IMR-90 (cell line): ENCODE results near the gene TRMT10C. TPM values are rescaled to one million over a fixed set of nuclear protein-coding genes. Genes with fewer than 3 reads are reported as not detected.

Experiments used
- ATAC-seq: fragments of 200-7000 bp; cut with Tn5 transposase; 2 replicates; pipeline ENCODE4 v1.9.1; 2020; ENCODE audit warnings: low read depth, mild to moderate bottlenecking, moderate library complexity
- BruUV-seq: library from RNA; stranded (reverse); fragments of 400-500 nt; replicated peaks from 2 replicates; lab custom pipeline; 2021; lab: Mats Ljungman, UMichigan
- CTCF ChIA-PET: fragments of 300-600 bp; formaldehyde crosslinking; extraction: SDS; loops from one replicate; lab custom pipeline; 2021; ENCODE audit warnings: antibody characterized with exemption; lab: Yijun Ruan, JAX
- POLR2A ChIA-PET: fragments of 300-600 bp; sonication (Branson Sonifier 250); formaldehyde crosslinking; loops from one replicate; lab custom pipeline; 2022; ENCODE audit warnings: antibody characterized with exemption; ENCODE audit not compliant: unreplicated experiment; lab: Charles Lee
- DNase-seq: peaks from one replicate; pipeline ENCODE4 v3.0.0; 2013
- H2AFZ ChIP-seq: replicated peaks from 2 replicates; pipeline ENCODE3; 2013; ENCODE audit warnings: low read length, mild to moderate bottlenecking; ENCODE audit not compliant: poor library complexity
- H2AK5ac ChIP-seq: 2 replicates; pipeline ENCODE4 v1.6.1; 2013; ENCODE audit warnings: low read depth, low read length, inconsistent platforms
- H2AK9ac ChIP-seq: replicated peaks from 2 replicates; pipeline ENCODE3; 2013; ENCODE audit warnings: mild to moderate bottlenecking, low read depth, low read length, moderate library complexity; ENCODE audit not compliant: poor library complexity
- H2BK120ac ChIP-seq: 2 replicates; pipeline ENCODE4 v1.6.1; 2013; ENCODE audit warnings: low read depth, low read length, inconsistent platforms
- H2BK15ac ChIP-seq: 3 replicates; pipeline ENCODE4 v1.6.1; 2013; ENCODE audit warnings: low read depth, low read length, inconsistent platforms
- H2BK20ac ChIP-seq: 2 replicates; pipeline ENCODE4 v1.6.1; 2013; ENCODE audit warnings: low read depth, mild to moderate bottlenecking, inconsistent platforms, low read length, moderate library complexity
- H2BK5ac ChIP-seq: 2 replicates; pipeline ENCODE4 v1.6.1; 2013; ENCODE audit warnings: mild to moderate bottlenecking, low read depth, low read length, inconsistent platforms; ENCODE audit not compliant: poor library complexity, severe bottlenecking
- H3K14ac ChIP-seq: replicated peaks from 2 replicates; pipeline ENCODE4 v1.6.1; 2013; ENCODE audit warnings: low read depth, low read length, inconsistent platforms
- H3K18ac ChIP-seq: 2 replicates; pipeline ENCODE4 v1.6.1; 2013; ENCODE audit warnings: low read depth, low read length, control low read depth
- H3K23ac ChIP-seq: 2 replicates; pipeline ENCODE4 v1.6.1; 2013; ENCODE audit warnings: low read depth, low read length, inconsistent platforms
- H3K27ac ChIP-seq: 2 replicates; pipeline ENCODE4 v1.5.1; 2013; ENCODE audit warnings: mild to moderate bottlenecking, control low read depth, low read length; ENCODE audit not compliant: insufficient read depth
- H3K27me3 ChIP-seq: 2 replicates; pipeline ENCODE4 v1.6.1; 2013; ENCODE audit warnings: low read length; ENCODE audit not compliant: control insufficient read depth, insufficient read depth
- H3K36me3 ChIP-seq: 2 replicates; pipeline ENCODE4 v1.6.1; 2013; ENCODE audit warnings: low read length, mixed read lengths; ENCODE audit not compliant: control insufficient read depth, insufficient read depth
- H3K4ac ChIP-seq: 2 replicates; pipeline ENCODE4 v1.6.1; 2013; ENCODE audit warnings: low read depth, low read length, inconsistent platforms
- H3K4me1 ChIP-seq: 2 replicates; pipeline ENCODE4 v1.6.1; 2013; ENCODE audit warnings: low read length, mixed read lengths; ENCODE audit not compliant: control insufficient read depth, insufficient read depth
- H3K4me2 ChIP-seq: 2 replicates; pipeline ENCODE4 v1.6.1; 2013; ENCODE audit warnings: low read depth, mild to moderate bottlenecking, control low read depth, low read length, moderate library complexity
- H3K4me3 ChIP-seq: 2 replicates; pipeline ENCODE4 v1.5.1; 2013; ENCODE audit warnings: low read depth, mild to moderate bottlenecking, control low read depth, low read length, moderate library complexity; ENCODE audit not compliant: insufficient read depth
- H3K56ac ChIP-seq: 2 replicates; pipeline ENCODE4 v1.6.1; 2013; ENCODE audit warnings: low read length, inconsistent platforms; ENCODE audit not compliant: insufficient read depth; ENCODE audit errors: extremely low read depth
- H3K79me1 ChIP-seq, 2 experiments: 2 replicates each; pipeline ENCODE4 v1.6.1; 2013; ENCODE audit warnings: low read length in 2 of 2, inconsistent platforms in 1 of 2, low read depth in 1 of 2
- H3K9ac ChIP-seq: 2 replicates; pipeline ENCODE4 v1.6.1; 2013; ENCODE audit warnings: low read depth, low read length, control low read depth
- H3K9me1 ChIP-seq: 2 replicates; pipeline ENCODE4 v1.6.1; 2013; ENCODE audit warnings: low read length, inconsistent platforms; ENCODE audit not compliant: insufficient read depth
- H3K9me3 ChIP-seq: 2 replicates; pipeline ENCODE4 v1.6.1; 2013; ENCODE audit warnings: low read length; ENCODE audit not compliant: control insufficient read depth, insufficient read depth
- H4K20me1 ChIP-seq: 2 replicates; pipeline ENCODE4 v1.6.1; 2013; ENCODE audit warnings: low read length, inconsistent platforms; ENCODE audit not compliant: insufficient read depth
- H4K5ac ChIP-seq: 2 replicates; pipeline ENCODE4 v1.6.1; 2013; ENCODE audit warnings: mild to moderate bottlenecking, low read depth, low read length, control low read depth
- H4K8ac ChIP-seq, 2 experiments: 2 replicates each; pipeline ENCODE4 v1.6.1; 2013; ENCODE audit warnings: low read depth in 2 of 2, low read length in 2 of 2, control low read depth in 1 of 2, inconsistent platforms in 1 of 2
- H4K91ac ChIP-seq: 2 replicates; pipeline ENCODE4 v1.6.1; 2013; ENCODE audit warnings: low read depth, low read length, inconsistent platforms; ENCODE audit not compliant: insufficient read depth
- FOS ChIP-seq: fragments of 150-350 bp; IDR thresholded peaks from 2 replicates; pipeline ENCODE4 v1.6.1; 2016; ENCODE audit warnings: low read depth, low read length
- MAFK ChIP-seq: IDR thresholded peaks from 2 replicates; pipeline ENCODE4 v1.6.1; 2012; ENCODE audit warnings: low read depth, low read length, improper control_type of control experiment
- WGBS, 2 experiments: methylation state at CpG; one replicate each; pipeline versions ENCODE4 v1.1.5 to v1.1.7; 2013; ENCODE audit warnings: missing lambda C conversion rate in 2 of 2; ENCODE audit not compliant: insufficient read length in 1 of 2; ENCODE audit errors: extremely low coverage in 2 of 2; 5-methylcytosine and 5-hydroxymethylcytosine counted together
- dilution Hi-C: fragments of 300-500 bp; cut with HindIII; formaldehyde crosslinking; loops from one replicate; pipeline ENCODE4 v1.14.3; 2018; ENCODE audit warnings: low sequenced_read_pairs; ENCODE audit not compliant: unreplicated experiment
- in situ Hi-C: fragments of 300-500 bp; cut with MboI; formaldehyde crosslinking; loops from 3 replicates; pipeline ENCODE4 v1.14.3; 2019; ENCODE audit warnings: low sequenced_read_pairs, inconsistent platforms, mixed read lengths
- intact Hi-C: fragments of 100-400 bp; cut with micrococcal nuclease; formaldehyde crosslinking; loops from 2 replicates; pipeline ENCODE4 v1.10.0; 2022
- polyA plus RNA-seq, 3 experiments: library from polyadenylated mRNA; depleted of rRNA; stranded (reverse); fragments of >200 nt; gene quantifications; 2 replicates each; pipeline ENCODE4 v1.2.3, GENCODE V29; 2012; ENCODE audit warnings: low replicate concordance in 1 of 3
- total RNA-seq: library from RNA; depleted of rRNA; stranded (reverse); fragments of >200 nt; gene quantifications from 2 replicates; pipeline ENCODE4 v1.2.3, GENCODE V29; 2012

The TRMT10C gene
- total and polyA plus RNA-seq, 2 of the 4 experiments (the other 2 are of a cell fraction) = 13.6 to 17.0 TPM

DNA sequence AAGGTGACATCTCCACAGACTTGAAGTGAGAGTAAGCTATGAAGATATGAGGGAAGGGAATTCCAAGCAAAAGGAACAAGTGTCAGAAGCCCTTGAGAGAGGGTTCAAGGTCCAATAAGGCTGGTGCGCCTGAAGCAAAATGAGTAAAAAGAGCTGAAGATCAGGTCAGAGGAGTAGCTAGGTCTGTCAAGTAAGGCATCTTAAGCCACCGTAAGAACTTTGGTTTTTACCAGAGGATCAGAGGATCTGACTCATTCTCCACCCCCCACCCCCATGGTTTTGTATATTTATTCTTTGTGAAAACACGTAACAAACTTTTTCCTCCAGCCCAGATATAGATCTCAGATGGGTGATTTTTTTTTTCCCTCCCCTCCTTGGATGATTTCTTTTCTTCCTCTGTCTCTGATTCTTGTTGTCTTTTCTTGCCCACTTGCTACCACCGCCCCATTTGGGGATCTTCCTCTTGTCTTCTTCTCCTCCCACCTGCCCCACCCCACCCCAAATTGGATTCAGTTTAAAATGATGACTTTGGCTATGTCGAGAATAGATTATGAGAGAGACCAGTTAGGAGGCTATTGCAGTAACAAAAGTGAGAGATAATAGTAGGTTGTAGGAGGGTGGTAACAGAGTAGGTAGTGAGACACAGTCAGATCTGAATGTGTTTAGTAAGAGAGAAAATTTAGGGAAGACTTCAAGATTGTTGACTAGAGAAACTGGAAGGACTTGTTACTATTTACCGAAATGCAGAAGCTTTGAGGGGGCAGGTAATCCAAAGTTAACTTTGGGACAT lies 6.1 kb downstream of the TRMT10C start:
- H3K18ac ChIP-seq = peak overlapping the region; percentile 64
- peak overlapping the region; percentile 61; the same call in 1 of the 2 replicates for H2AK5ac ChIP-seq
- H2BK15ac ChIP-seq = 0 out of 3 replicates have a peak overlapping the region, but pooled peaks have one; percentile 35
- peak overlapping the region; percentile 91 for H3K4me2 ChIP-seq
- H3K9me3 ChIP-seq = no peaks in the 10 kb centered on the region
- peaks cover 14% of the 10 kb centered on the region for H4K20me1 ChIP-seq
- H3K23ac ChIP-seq = peak overlapping the region; percentile 6; the same call in 1 of the 2 replicates
- H4K91ac ChIP-seq = no peak overlapping the region; the same call in none of the 2 replicates
- intact Hi-C loops (loop anchor here (10.0 kb wide), 1 partner anchor 673 kb away; no protein-coding TSS in a partner anchor), in situ Hi-C loops (no loop called here), dilution Hi-C loops (no loop called here)
- H2BK5ac ChIP-seq = peak overlapping the region; percentile 76
- peak overlapping the region; percentile 72 for H3K14ac ChIP-seq
- H3K4me1 ChIP-seq = peaks cover 12% of the 10 kb centered on the region
- H2AFZ ChIP-seq = no peak overlapping the region
- H3K4ac ChIP-seq = peak overlapping the region; percentile 77
- WGBS, 2 experiments = 86% methylated on average over 1 of the region's 6 CpGs; no CpG with 5 or more reads in 1 of the 2 experiments
- peak overlapping the region; percentile 69 for H2BK20ac ChIP-seq
- DNase-seq = peak; percentile 87
- ChIA-PET CTCF (no interaction called here), POLR2A (no interaction called here)
- no peaks in the 10 kb centered on the region for H3K27me3 ChIP-seq
- TF ChIP-seq MAFK (no peak), FOS (peak; percentile 53)
- H2BK120ac ChIP-seq = peak overlapping the region; percentile 37
- H3K56ac ChIP-seq = 0 out of 2 replicates have a peak overlapping the region, but pooled peaks have one; percentile 48
- H3K4me3 ChIP-seq = no peak overlapping the region
- no TSS peak for BruUV-seq
- peak; percentile 91 for ATAC-seq
- H2AK9ac ChIP-seq = no peak overlapping the region
- H3K27ac ChIP-seq = peak overlapping the region; percentile 66; the same call in 1 of the 2 replicates
- H4K8ac ChIP-seq = peak overlapping the region in 1 of 2 experiments; percentile 55; a peak in 1 of 4 replicates
- H3K79me1 ChIP-seq = peaks cover 13 to 50% of the 10 kb centered on the region in 2 experiments; a peak in 3 of 4 replicates
- peaks cover 5% of the 10 kb centered on the region; the same call in 1 of the 2 replicates for H3K36me3 ChIP-seq
- peak overlapping the region; percentile 6; the same call in 1 of the 2 replicates for H3K9ac ChIP-seq
- peak overlapping the region; percentile 81 for H4K5ac ChIP-seq
- H3K9me1 ChIP-seq = peaks cover 5% of the 10 kb centered on the region
